GM12875 (cell line): ENCODE data around the gene HOXD8.

Experiments
- H3K4me3 ChIP-seq: one replicate; pipeline ENCODE4 v1.5.1; 2011; ENCODE audit warnings: low read depth, low read length, control low read depth
- TF ChIP-seq, protein P1 (sequence below): IDR thresholded peaks from 2 replicates; pipeline ENCODE4 v1.5.1; 2011; ENCODE audit warnings: low read depth, mild to moderate bottlenecking, control low read depth, inconsistent platforms, low read length, moderate library complexity, borderline replicate concordance; ENCODE audit not compliant: insufficient read depth

Gene HOXD8

DNA sequence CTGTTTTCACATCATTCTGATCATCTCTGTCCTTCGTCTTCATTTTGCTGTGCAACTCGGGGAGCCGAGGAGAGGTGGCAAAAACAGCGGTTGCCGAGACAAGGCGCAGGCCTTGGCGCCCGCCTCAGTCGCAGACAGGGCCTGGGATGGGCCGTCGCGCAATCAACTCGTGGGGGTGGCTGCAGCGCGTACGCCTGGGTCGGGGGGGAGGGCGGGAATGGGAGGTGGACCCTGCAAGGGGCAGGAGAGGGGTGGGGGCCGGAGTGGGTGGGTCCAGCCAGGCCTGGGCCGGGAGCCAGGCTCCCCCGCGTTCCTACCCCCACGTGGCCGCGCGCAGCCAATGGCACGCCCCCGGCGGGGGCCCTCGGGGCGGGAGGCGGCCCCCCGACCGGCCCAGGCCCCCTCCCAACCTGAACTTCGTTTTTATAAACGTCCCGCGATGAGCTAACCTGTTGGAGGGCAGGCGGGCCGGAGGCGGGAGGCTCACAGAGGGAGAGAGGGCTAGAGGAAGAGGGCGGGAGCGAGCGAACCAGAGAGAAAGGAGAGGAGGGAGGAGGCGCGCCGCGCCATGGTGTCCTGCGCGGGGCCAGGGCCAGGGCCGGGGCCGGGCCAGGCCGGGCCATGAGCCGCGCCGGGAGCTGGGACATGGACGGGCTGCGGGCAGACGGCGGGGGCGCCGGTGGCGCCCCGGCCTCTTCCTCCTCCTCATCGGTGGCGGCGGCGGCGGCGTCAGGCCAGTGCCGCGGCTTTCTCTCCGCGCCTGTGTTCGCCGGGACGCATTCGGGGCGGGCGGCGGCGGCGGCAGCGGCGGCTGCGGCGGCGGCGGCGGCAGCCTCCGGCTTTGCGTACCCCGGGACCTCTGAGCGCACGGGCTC, 37.0 kb upstream of the HOXD8 start, which contains the start of gene HOXD13:
Gene HOXD13 (plus strand): TSS at position 452 of the 875 bp plus-strand sequence. CDS start 170 bp downstream, at position 622.
- H3K4me3 ChIP-seq, result no peak within 1 kb of the TSS
- TF ChIP-seq, protein P1, sequence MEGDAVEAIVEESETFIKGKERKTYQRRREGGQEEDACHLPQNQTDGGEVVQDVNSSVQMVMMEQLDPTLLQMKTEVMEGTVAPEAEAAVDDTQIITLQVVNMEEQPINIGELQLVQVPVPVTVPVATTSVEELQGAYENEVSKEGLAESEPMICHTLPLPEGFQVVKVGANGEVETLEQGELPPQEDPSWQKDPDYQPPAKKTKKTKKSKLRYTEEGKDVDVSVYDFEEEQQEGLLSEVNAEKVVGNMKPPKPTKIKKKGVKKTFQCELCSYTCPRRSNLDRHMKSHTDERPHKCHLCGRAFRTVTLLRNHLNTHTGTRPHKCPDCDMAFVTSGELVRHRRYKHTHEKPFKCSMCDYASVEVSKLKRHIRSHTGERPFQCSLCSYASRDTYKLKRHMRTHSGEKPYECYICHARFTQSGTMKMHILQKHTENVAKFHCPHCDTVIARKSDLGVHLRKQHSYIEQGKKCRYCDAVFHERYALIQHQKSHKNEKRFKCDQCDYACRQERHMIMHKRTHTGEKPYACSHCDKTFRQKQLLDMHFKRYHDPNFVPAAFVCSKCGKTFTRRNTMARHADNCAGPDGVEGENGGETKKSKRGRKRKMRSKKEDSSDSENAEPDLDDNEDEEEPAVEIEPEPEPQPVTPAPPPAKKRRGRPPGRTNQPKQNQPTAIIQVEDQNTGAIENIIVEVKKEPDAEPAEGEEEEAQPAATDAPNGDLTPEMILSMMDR, result no peak

DNA sequence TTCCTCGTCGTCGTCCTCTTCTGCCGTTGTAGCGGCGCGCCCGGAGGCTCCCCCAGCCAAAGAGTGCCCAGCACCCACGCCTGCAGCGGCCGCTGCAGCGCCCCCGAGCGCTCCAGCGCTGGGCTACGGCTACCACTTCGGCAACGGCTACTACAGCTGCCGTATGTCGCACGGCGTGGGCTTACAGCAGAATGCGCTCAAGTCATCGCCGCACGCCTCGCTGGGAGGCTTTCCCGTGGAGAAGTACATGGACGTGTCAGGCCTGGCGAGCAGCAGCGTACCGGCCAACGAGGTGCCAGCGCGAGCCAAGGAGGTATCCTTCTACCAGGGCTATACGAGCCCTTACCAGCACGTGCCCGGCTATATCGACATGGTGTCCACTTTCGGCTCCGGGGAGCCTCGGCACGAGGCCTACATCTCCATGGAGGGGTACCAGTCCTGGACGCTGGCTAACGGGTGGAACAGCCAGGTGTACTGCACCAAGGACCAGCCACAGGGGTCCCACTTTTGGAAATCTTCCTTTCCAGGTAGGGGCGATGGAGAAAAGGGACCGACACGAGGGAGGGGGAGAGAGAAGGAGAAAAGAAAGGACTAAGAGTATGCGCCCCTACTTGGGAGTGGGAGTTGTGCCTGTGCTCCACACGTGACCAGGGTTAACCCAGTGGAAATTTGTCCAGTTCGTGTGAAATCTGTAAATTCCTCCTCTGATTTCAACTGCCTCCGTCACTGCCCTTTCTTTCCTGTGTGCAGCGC, 36.2 kb upstream of the HOXD8 start:
- TF ChIP-seq, protein P1, result no peak
- H3K4me3 ChIP-seq, result no peak overlapping the region

DNA sequence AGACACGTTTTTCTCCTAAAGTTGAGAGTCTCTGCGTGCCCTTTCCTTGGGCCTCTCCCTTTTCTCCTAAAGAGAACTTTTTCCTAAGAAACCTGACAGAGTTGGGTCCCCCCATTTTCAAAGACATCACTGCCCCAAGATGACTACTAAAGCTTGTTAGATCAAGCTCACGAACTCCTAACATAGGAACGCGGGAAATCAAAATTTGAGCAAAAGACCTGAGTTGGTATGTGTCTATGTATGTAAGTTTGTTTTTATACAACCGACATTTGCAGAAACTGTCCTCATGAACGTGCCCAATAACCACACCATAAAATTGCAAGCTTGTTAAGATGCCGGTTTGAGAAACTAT, 35.6 kb upstream of the HOXD8 start:
- TF ChIP-seq, protein P1, result no peak
- no peak overlapping the region for H3K4me3 ChIP-seq

DNA sequence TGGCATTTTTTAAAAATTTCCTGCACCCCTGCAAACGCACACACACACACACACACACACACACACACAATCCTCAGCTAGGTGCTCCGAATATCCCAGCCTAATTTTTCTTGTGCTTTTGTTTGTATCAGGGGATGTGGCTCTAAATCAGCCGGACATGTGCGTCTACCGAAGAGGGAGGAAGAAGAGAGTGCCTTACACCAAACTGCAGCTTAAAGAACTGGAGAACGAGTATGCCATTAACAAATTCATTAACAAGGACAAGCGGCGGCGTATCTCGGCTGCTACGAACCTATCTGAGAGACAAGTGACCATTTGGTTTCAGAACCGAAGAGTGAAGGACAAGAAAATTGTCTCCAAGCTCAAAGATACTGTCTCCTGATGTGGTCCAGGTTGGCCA, 35.2 kb upstream of the HOXD8 start:
- TF ChIP-seq, protein P1, result no peak

DNA sequence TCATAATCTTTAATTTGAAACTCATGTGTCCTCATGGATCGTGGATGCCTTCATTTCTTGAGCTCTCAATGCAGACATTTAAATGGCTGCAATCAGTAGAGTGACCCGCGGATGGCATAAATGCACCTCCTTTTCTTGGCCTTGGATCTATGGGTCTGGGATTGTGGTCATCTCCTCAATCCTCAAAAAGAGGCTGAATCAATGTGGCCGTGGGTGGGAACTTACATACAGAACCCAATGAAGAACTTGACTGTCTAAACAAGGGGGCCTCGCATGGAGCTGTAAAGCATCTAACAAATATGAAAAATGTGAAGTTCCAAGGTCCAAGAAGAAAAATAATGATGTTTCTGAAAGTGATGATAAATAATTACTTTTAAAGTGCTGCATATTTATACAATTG, 34.1 kb upstream of the HOXD8 start:
- TF ChIP-seq, protein P1, result no peak
- H3K4me3 ChIP-seq, result no peak overlapping the region

More for the DNA sequence above, 35.2 kb upstream of the HOXD8 start:
- H3K4me3 ChIP-seq, result no peak overlapping the region

DNA sequence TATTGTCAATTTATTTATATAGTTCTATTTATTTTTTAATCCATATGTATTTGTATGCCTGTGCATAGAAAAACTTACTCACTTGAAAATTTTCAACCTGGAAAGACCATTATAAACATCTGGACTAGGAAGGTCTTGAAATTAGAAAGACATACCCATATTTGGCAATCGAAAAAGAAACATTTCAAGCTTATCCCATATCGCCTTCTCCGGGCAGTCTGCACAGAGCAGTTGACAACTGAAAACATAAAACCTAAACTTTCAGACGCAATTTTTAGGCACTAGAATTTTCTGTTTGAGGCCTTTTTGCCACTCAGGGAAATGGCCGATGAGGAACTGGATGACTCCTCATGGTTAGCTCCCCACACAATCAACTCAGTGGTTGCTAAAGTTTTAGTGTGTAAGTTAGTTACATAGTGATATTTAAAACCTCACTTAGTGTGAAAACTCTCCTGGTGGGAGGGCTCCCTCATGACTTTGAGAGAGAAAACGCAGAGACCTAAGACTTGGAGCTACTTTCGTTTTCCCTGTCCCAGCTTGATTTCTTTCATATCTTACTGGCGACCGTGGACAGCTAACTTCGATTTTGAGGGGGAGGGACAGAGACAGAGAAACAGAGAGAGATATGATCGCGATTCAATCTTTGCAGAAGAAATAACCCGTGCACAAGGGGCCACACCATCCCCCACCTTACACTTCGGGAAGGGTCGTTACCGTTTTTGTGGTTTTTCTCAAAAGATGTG, 33.1 kb upstream of the HOXD8 start:
- no peak overlapping the region for H3K4me3 ChIP-seq
- TF ChIP-seq, protein P1, result no peak
